Sigmoid colon (tissue), 3 donors: ENCODE measurements around the gene PDE4A.

Experiments used
- CTCF ChIP-seq, 4 experiments: fragments of 450-650 bp in 3 of 4; fragments of 200-600 bp in 1 of 4; IDR thresholded peaks; one replicate each; pipeline ENCODE4 v1.5.1; 2016 to 2019; ENCODE audit warnings: antibody characterized with exemption in 4 of 4, mild to moderate bottlenecking in 3 of 4, moderate library complexity in 2 of 4
- POLR2A ChIP-seq, 2 donors: fragments of 450-650 bp; IDR thresholded peaks; one replicate each; pipeline ENCODE4 v1.6.1; 2016; ENCODE audit warnings: antibody characterized with exemption in 2 of 2, mild to moderate bottlenecking in 2 of 2, moderate library complexity in 2 of 2

GRCh38 chr19:10474962-10475451 lies 54.7 kb downstream of the PDE4A start:
- no peak for TF ChIP-seq POLR2A (IDR thresholded peaks at IDR 0.05)
- no peak for TF ChIP-seq CTCF (IDR thresholded peaks at IDR 0.05)
